ENCODE data around the gene LLPH. TPM values are rescaled to one million over a fixed set of nuclear protein-coding genes. Genes with fewer than 3 reads are reported as not detected.

Gene LLPH
- total RNA-seq, 1 donor from 2014 or later, result 3.9 TPM

GRCh38 chr12:66077542-66077941 lies 53.0 kb downstream of the LLPH start:
- no peak for DNase-seq (ENCODE audit: extremely low spot score in 2 of 2)
- Histone ChIP-seq H3K27me3 (no peaks in the 10 kb centered on the region), H3K36me3 (no peaks in the 10 kb centered on the region), H3K9me3 (no peaks in the 10 kb centered on the region), H3K27ac (no peak overlapping the region), H3K4me3 (no peak overlapping the region), H3K4me1 (no peaks in the 10 kb centered on the region)
- TF ChIP-seq, protein P1, sequence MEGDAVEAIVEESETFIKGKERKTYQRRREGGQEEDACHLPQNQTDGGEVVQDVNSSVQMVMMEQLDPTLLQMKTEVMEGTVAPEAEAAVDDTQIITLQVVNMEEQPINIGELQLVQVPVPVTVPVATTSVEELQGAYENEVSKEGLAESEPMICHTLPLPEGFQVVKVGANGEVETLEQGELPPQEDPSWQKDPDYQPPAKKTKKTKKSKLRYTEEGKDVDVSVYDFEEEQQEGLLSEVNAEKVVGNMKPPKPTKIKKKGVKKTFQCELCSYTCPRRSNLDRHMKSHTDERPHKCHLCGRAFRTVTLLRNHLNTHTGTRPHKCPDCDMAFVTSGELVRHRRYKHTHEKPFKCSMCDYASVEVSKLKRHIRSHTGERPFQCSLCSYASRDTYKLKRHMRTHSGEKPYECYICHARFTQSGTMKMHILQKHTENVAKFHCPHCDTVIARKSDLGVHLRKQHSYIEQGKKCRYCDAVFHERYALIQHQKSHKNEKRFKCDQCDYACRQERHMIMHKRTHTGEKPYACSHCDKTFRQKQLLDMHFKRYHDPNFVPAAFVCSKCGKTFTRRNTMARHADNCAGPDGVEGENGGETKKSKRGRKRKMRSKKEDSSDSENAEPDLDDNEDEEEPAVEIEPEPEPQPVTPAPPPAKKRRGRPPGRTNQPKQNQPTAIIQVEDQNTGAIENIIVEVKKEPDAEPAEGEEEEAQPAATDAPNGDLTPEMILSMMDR (IDR thresholded peaks at IDR 0.05), result no peak
- TF ChIP-seq POLR2A (IDR thresholded peaks at IDR 0.05) (no peak), POLR2AphosphoS5 (IDR thresholded peaks at IDR 0.05; ENCODE audit: insufficient read depth in 1 of 2, low read depth in 1 of 2) (no peak)
- intact Hi-C loops (cut with DNase I), result no loop called here

GRCh38 chr12:66074561-66074960 lies 56.0 kb downstream of the LLPH start:
- no peak overlapping the region for H3K4me3 ChIP-seq
- intact Hi-C loops (cut with DNase I), result no loop called here
- H3K27me3 ChIP-seq, result no peaks in the 10 kb centered on the region
- no peaks in the 10 kb centered on the region for H3K36me3 ChIP-seq
- DNase-seq (ENCODE audit: extremely low spot score in 2 of 2), result no peak
- no peaks in the 10 kb centered on the region for H3K9me3 ChIP-seq
- H3K27ac ChIP-seq, result no peak overlapping the region
- H3K4me1 ChIP-seq, result no peaks in the 10 kb centered on the region
- TF ChIP-seq POLR2A (IDR thresholded peaks at IDR 0.05), result no peak

DNA sequence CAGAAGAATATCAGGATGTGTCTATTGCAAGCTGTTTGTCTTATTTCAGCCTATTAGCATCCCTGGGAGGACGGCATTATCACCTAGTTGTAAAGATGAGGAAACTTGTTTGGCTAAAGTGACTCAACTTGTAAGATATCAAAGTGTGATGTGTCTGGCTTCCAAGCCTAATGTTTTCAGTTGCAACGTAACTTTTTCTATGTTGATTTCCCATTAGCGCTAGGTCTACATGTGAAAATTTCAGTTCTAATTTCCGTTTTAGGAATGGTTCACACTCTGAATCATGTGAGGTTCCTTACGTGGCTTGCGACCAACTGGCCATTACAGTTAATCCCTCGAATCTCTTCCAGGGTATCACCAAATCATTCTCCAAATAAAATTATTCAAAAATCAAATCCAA lies 58.0 kb downstream of the LLPH start:
- intact Hi-C loops (cut with DNase I), result no loop called here

DNA sequence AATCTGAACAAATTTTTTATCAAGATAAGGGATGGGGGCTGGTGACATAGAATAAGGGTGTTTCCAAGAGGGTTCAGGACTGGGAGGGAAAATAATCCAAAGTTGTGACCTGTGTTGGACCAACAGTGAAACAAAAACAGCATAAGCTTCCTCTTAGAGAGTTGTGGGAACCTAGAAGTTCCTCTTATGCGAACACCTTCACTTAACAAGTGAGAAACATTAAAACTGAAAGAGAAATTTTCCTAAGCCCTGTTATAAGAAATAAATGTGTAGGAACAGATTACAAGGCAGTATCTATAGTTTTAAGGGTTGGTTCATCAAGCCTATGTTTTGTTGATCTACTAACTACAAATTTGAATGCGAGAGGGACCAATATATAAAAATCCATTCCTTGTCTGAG lies 58.4 kb downstream of the LLPH start:
- H3K4me1 ChIP-seq, result no peaks in the 10 kb centered on the region
- intact Hi-C loops (cut with DNase I), result no loop called here
- TF ChIP-seq POLR2A (IDR thresholded peaks at IDR 0.05), result no peak
- TF ChIP-seq POLR2AphosphoS5 (IDR thresholded peaks at IDR 0.05; ENCODE audit: insufficient read depth in 1 of 2, low read depth in 1 of 2), result no peak
- TF ChIP-seq, protein P1 (IDR thresholded peaks at IDR 0.05), result no peak
- no peaks in the 10 kb centered on the region for H3K9me3 ChIP-seq
- H3K36me3 ChIP-seq, result no peaks in the 10 kb centered on the region
- no peak for DNase-seq (ENCODE audit: extremely low spot score in 2 of 2)
- H3K27ac ChIP-seq, result no peak overlapping the region
- H3K4me3 ChIP-seq, result no peak overlapping the region
- H3K27me3 ChIP-seq, result no peaks in the 10 kb centered on the region

More for the DNA sequence above, 58.0 kb downstream of the LLPH start:
- no peaks in the 10 kb centered on the region for H3K9me3 ChIP-seq
- no peak overlapping the region for H3K4me3 ChIP-seq
- H3K4me1 ChIP-seq, result no peaks in the 10 kb centered on the region
- no peak overlapping the region for H3K27ac ChIP-seq
- no peaks in the 10 kb centered on the region for H3K36me3 ChIP-seq
- TF ChIP-seq, protein P1 (IDR thresholded peaks at IDR 0.05), result no peak
- TF ChIP-seq POLR2A (IDR thresholded peaks at IDR 0.05) (no peak), POLR2AphosphoS5 (IDR thresholded peaks at IDR 0.05; ENCODE audit: insufficient read depth in 1 of 2, low read depth in 1 of 2) (no peak)
- no peak for DNase-seq (ENCODE audit: extremely low spot score in 2 of 2)
- H3K27me3 ChIP-seq, result no peaks in the 10 kb centered on the region

GRCh38 chr12:66071549-66071948 lies 59.0 kb downstream of the LLPH start:
- H3K4me3 ChIP-seq, result no peak overlapping the region
- intact Hi-C loops (cut with DNase I), result no loop called here
- no peaks in the 10 kb centered on the region for H3K9me3 ChIP-seq
- no peak for DNase-seq (ENCODE audit: extremely low spot score in 2 of 2)
- H3K27me3 ChIP-seq, result no peaks in the 10 kb centered on the region
- no peak for TF ChIP-seq POLR2A (IDR thresholded peaks at IDR 0.05)
- TF ChIP-seq, protein P1 (IDR thresholded peaks at IDR 0.05), result no peak
- TF ChIP-seq POLR2AphosphoS5 (IDR thresholded peaks at IDR 0.05; ENCODE audit: insufficient read depth in 1 of 2, low read depth in 1 of 2), result no peak
- H3K4me1 ChIP-seq, result no peaks in the 10 kb centered on the region
- no peaks in the 10 kb centered on the region for H3K36me3 ChIP-seq
- no peak overlapping the region for H3K27ac ChIP-seq

Data from vagina (tissue), 2 donors.